ENCODE data around the gene RAD18.

Gene RAD18

DNA sequence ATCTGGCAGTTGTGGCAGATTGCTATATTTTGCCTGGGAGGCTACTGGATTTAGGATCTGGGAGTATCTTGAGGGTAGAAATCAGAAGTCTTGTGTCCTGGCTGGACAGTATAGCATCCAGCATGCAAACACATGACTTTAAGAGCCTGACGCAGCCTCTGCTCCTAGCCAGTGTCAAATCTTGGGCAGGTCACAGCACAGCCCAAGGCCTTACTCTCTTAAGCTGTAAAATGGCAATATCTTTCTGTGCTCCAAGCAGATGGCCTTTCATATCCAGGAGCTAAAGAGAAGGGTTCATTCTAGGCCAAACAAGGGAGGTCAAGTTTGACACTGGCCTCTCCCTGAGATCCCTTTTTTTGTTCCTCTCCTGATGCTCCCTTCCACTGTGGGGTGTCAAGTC is 19.8 kb upstream of the RAD18 start:
- TF ChIP-seq, protein P1, sequence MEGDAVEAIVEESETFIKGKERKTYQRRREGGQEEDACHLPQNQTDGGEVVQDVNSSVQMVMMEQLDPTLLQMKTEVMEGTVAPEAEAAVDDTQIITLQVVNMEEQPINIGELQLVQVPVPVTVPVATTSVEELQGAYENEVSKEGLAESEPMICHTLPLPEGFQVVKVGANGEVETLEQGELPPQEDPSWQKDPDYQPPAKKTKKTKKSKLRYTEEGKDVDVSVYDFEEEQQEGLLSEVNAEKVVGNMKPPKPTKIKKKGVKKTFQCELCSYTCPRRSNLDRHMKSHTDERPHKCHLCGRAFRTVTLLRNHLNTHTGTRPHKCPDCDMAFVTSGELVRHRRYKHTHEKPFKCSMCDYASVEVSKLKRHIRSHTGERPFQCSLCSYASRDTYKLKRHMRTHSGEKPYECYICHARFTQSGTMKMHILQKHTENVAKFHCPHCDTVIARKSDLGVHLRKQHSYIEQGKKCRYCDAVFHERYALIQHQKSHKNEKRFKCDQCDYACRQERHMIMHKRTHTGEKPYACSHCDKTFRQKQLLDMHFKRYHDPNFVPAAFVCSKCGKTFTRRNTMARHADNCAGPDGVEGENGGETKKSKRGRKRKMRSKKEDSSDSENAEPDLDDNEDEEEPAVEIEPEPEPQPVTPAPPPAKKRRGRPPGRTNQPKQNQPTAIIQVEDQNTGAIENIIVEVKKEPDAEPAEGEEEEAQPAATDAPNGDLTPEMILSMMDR (IDR thresholded peaks at IDR 0.05; ENCODE audit: low read depth, low read length, missing control alignments): no peak
- no peak for DNase-seq (ENCODE audit: low read depth)
- in situ Hi-C loops (cut with HindIII; ENCODE audit: low sequenced_read_pairs): no loop called here
- H3K4me3 ChIP-seq (ENCODE audit: low read depth, low read length): no peak overlapping the region

DNA sequence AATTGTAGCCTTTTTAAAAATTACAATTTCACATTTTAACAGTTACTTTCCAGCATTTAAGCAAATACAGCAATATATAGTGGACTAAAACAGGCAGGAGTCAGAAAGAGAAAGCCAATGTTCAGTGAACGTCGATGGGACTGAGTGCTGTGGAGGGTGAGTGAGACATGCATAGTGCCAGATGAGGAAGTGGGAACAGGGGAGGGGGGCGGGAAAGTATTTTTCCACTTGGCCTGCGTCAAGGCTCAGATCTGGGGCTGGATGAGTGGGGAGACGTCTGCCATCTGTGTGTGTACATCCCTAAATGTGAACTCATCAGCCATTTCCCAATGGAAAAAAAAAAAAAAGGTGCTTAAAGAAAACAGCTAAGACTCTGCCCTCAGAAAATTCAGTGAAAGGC is 19.2 kb upstream of the RAD18 start:
- DNase-seq (ENCODE audit: low read depth): no peak
- TF ChIP-seq, protein P1 (IDR thresholded peaks at IDR 0.05; ENCODE audit: low read depth, low read length, missing control alignments): no peak
- in situ Hi-C loops (cut with HindIII; ENCODE audit: low sequenced_read_pairs): no loop called here
- H3K4me3 ChIP-seq (ENCODE audit: low read depth, low read length): no peak overlapping the region

DNA sequence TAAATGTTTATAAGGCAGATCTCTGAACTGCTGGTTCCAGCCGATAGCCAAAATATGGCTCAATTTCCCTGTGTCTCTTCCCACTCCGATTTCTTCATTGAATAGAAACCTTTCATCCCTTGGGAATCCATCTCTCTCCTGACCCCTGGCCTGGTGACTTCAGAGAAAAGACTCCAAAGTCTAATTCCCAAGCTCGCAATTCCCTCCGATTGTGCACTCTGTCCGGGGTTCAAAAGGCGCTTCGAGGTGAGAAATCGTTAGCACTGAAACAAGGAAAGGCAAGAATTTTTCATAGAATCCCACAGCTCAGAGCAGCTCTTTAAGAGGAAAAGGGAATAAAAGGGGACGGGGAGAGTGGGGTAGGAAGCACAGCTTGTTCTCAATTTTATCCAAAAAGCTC is 18.4 kb upstream of the RAD18 start:
- H3K4me3 ChIP-seq (ENCODE audit: low read depth, low read length): no peak overlapping the region
- DNase-seq (ENCODE audit: low read depth): no peak
- TF ChIP-seq, protein P1 (IDR thresholded peaks at IDR 0.05; ENCODE audit: low read depth, low read length, missing control alignments): no peak
- in situ Hi-C loops (cut with HindIII; ENCODE audit: low sequenced_read_pairs): no loop called here

DNA sequence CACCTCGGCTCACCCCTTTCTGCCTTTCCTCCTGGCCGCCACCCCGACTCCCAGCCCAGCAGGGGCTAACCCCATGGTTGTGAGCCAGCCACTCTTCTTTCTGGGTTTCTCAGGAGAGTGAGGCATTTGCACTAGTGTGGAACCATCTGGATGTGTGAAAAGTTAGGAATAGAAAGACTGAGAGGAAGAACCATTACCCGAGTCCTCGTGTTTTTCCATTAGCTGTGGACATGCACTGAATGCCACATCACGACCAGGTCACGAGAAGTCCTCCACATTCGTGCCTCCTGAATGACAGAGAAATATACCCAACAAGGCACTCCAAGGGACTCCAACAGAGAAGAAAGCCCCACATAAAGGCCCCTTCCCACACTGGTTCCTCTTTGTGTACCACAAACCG is 18.0 kb upstream of the RAD18 start:
- in situ Hi-C loops (cut with HindIII; ENCODE audit: low sequenced_read_pairs): no loop called here
- DNase-seq (ENCODE audit: low read depth): no peak
- no peak overlapping the region for H3K4me3 ChIP-seq (ENCODE audit: low read depth, low read length)
- TF ChIP-seq, protein P1 (IDR thresholded peaks at IDR 0.05; ENCODE audit: low read depth, low read length, missing control alignments): no peak

DNA sequence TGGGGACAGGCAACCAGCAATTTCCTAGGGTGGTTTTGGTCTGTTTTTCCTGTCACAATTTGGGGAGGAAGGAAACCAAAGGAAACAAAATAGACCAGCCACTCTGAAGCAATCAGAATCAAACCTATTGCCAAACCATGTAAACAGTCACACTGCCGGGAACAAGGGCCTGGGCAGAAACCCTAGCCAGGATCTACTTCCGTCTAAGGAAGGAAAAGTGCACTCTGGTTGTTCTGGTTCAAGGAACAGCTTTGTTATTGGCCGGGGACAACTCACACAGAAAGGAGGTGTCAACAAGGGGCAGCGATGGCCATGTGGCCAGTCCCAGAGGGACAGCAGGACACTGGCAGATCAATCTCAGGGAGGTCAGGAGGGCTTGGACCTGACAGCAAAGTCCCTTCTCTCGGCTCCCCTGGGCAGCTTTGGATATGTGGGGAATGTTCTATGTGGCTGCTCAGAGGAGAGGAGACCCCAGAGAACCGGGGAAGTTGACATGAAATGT is 17.5 kb upstream of the RAD18 start:
- no peak overlapping the region for H3K4me3 ChIP-seq (ENCODE audit: low read depth, low read length)
- TF ChIP-seq, protein P1 (IDR thresholded peaks at IDR 0.05; ENCODE audit: low read depth, low read length, missing control alignments): no peak
- DNase-seq (ENCODE audit: low read depth): no peak
- in situ Hi-C loops (cut with HindIII; ENCODE audit: low sequenced_read_pairs): no loop called here

DNA sequence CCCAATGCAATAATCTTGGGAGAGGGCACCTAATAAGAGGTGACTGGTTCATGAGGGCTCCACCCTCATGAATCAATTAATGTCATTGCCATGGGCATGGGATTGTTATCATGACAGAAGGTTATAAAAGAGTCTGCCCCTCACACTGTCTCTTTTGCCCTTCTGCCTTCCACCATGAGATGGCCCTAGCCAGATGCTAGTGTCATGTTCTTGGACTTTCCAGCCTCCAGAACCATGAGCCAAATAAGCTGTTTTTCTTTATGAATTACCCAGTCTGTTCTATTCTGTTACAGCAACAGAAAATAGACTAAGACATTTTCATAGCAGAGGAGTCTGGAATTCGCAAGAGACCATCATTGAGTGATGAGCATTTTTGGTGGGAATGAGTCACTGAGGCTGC is 16.0 kb upstream of the RAD18 start:
- TF ChIP-seq, protein P1 (IDR thresholded peaks at IDR 0.05; ENCODE audit: low read depth, low read length, missing control alignments): no peak
- in situ Hi-C loops (cut with HindIII; ENCODE audit: low sequenced_read_pairs): loop anchor here (5.0 kb wide), 1 partner anchor 323 kb away; no protein-coding TSS in a partner anchor
- no peak overlapping the region for H3K4me3 ChIP-seq (ENCODE audit: low read depth, low read length)
- DNase-seq (ENCODE audit: low read depth): no peak
